DND-41 (cell line): ENCODE measurements around the gene SYCE3.

Experiments used
- ATAC-seq: fragments of 200-7000 bp; cut with Tn5 transposase; 3 replicates; pipeline ENCODE4 v1.9.1; 2021; ENCODE audit warnings: low read depth; ENCODE audit not compliant: insufficient read depth
- DNase-seq: peaks from one replicate; pipeline ENCODE4 v3.0.0-alpha.2; 2020
- H2AFZ ChIP-seq: 2 replicates; pipeline ENCODE4 v1.6.0; 2012; ENCODE audit warnings: low read depth, low read length
- H3K27ac ChIP-seq: 2 replicates; pipeline ENCODE4 v1.5.1; 2012; ENCODE audit warnings: low read length, inconsistent platforms
- H3K27me3 ChIP-seq: fragments of 200-600 bp; sonication (generic); 2 replicates; pipeline ENCODE4 v1.6.0; 2012; ENCODE audit warnings: low read length, mild to moderate bottlenecking, inconsistent platforms; ENCODE audit not compliant: insufficient read depth, poor library complexity
- H3K36me3 ChIP-seq: 2 replicates; pipeline ENCODE4 v1.5.1; 2012; ENCODE audit warnings: low read length, inconsistent platforms; ENCODE audit not compliant: insufficient read depth
- H3K4me1 ChIP-seq: 2 replicates; pipeline ENCODE4 v1.5.1; 2012; ENCODE audit warnings: mild to moderate bottlenecking, low read length; ENCODE audit not compliant: insufficient read depth
- H3K4me2 ChIP-seq: 2 replicates; pipeline ENCODE4 v1.6.0; 2012; ENCODE audit warnings: mild to moderate bottlenecking, moderate library complexity, low read length, inconsistent platforms; ENCODE audit not compliant: insufficient read depth
- H3K4me3 ChIP-seq, 2 experiments: fragments of 200-600 bp in 1 of 2; shearing (Covaris generic) in 1 of 2; 2 replicates each; pipeline ENCODE4 v1.5.1; 2012 to 2016; ENCODE audit warnings: inconsistent platforms in 2 of 2, low read length in 2 of 2, mild to moderate bottlenecking in 2 of 2, low read depth in 1 of 2, moderate library complexity in 1 of 2
- H3K79me2 ChIP-seq: 2 replicates; pipeline ENCODE4 v1.6.0; 2012; ENCODE audit warnings: low read length, inconsistent platforms; ENCODE audit not compliant: insufficient read depth
- H3K9ac ChIP-seq: 2 replicates; pipeline ENCODE4 v1.6.0; 2012; ENCODE audit warnings: low read depth, mild to moderate bottlenecking, inconsistent platforms, low read length, moderate library complexity
- H3K9me3 ChIP-seq: 2 replicates; pipeline ENCODE4 v1.5.1; 2012; ENCODE audit warnings: low read length, moderate library complexity, mild to moderate bottlenecking, inconsistent platforms; ENCODE audit not compliant: insufficient read depth, severe bottlenecking
- H4K20me1 ChIP-seq: 2 replicates; pipeline ENCODE4 v1.6.0; 2012; ENCODE audit warnings: low read length; ENCODE audit not compliant: insufficient read depth
- EZH2 ChIP-seq: IDR thresholded peaks from 3 replicates; pipeline ENCODE4 v1.6.1; 2012; ENCODE audit warnings: borderline replicate concordance, low read depth, mild to moderate bottlenecking, moderate library complexity, low read length, inconsistent platforms; ENCODE audit not compliant: severe bottlenecking
- TF ChIP-seq, protein P1 (sequence below): IDR thresholded peaks from 2 replicates; pipeline ENCODE4 v1.5.1; 2012; ENCODE audit warnings: borderline replicate concordance, low read length, moderate library complexity, mild to moderate bottlenecking; ENCODE audit not compliant: poor library complexity, severe bottlenecking; ENCODE audit errors: extremely low read depth

SYCE3 gene

DNA sequence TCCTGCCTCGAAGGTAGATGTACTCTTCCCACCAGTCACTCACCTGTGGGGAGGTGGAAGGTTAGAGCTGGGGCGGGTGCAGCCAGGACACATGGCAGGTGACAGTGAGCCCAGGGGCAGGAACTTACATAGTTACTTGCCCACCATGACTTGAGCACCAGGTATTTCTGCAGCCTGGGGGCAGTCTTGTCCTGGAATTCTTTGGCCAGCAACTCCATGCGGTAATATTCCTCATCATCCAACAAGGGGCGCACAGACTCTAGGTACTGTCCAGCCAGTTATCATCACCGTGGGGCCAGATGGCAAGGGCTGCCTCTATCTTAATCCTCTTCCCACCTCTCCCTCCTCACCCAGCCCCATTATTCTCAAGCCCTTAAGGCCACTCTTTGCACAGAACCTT, 13.4 kb upstream of the SYCE3 start:
- DNase-seq = no peak
- ATAC-seq = no peak

DNA sequence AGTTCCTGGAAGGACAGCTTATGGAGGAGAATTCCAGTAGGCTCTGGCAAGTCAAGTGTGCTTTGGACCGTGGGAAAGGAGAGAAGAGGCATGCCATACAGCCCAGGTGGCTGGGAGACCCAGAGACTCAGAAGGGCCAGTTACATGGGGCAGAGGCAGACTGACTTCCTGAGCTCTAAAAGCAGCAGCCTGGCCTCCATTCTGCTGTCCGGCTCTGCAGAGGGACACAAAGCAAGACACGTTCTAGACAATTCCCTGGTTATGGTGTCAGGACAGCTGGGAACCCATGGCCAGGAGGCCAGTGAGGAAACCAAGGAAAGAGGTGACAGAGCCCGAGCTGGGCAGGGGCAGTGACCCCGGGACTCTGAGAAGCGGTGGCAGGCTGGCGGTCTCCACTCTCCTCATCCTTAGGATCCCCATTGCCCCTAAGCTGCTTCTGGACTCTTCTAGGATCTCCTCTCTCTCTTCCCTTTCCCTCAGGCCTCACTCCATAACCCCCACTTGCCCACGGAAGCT, 12.8 kb upstream of the SYCE3 start:
- Histone ChIP-seq H3K36me3 (peaks cover 90% of the 10 kb centered on the region), H3K9me3 (no peaks in the 10 kb centered on the region), H3K9ac (no peak overlapping the region), H3K27me3 (no peaks in the 10 kb centered on the region), H4K20me1 (peaks cover 11% of the 10 kb centered on the region), H3K79me2 (no peaks in the 10 kb centered on the region), H2AFZ (no peak overlapping the region), H3K4me2 (no peak overlapping the region), H3K27ac (no peak overlapping the region), H3K4me1 (peaks cover 8% of the 10 kb centered on the region), H3K4me3 (no peak overlapping the region)
- ATAC-seq (no peak), DNase-seq (no peak)
- no peak for TF ChIP-seq EZH2
- TF ChIP-seq, protein P1, sequence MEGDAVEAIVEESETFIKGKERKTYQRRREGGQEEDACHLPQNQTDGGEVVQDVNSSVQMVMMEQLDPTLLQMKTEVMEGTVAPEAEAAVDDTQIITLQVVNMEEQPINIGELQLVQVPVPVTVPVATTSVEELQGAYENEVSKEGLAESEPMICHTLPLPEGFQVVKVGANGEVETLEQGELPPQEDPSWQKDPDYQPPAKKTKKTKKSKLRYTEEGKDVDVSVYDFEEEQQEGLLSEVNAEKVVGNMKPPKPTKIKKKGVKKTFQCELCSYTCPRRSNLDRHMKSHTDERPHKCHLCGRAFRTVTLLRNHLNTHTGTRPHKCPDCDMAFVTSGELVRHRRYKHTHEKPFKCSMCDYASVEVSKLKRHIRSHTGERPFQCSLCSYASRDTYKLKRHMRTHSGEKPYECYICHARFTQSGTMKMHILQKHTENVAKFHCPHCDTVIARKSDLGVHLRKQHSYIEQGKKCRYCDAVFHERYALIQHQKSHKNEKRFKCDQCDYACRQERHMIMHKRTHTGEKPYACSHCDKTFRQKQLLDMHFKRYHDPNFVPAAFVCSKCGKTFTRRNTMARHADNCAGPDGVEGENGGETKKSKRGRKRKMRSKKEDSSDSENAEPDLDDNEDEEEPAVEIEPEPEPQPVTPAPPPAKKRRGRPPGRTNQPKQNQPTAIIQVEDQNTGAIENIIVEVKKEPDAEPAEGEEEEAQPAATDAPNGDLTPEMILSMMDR = no peak

More for the DNA sequence above, 13.4 kb upstream of the SYCE3 start:
- H3K9ac ChIP-seq = no peak overlapping the region
- no peak overlapping the region for H3K27ac ChIP-seq
- H2AFZ ChIP-seq = no peak overlapping the region
- H3K4me3 ChIP-seq = no peak overlapping the region
- H3K27me3 ChIP-seq = no peaks in the 10 kb centered on the region
- H4K20me1 ChIP-seq = peaks cover 11% of the 10 kb centered on the region
- no peak overlapping the region for H3K4me2 ChIP-seq
- H3K4me1 ChIP-seq = peaks cover 12% of the 10 kb centered on the region
- no peaks in the 10 kb centered on the region for H3K9me3 ChIP-seq
- TF ChIP-seq, protein P1 = no peak
- TF ChIP-seq EZH2 = no peak
- H3K36me3 ChIP-seq = peaks cover 88% of the 10 kb centered on the region
- H3K79me2 ChIP-seq = peaks cover under 1% of the 10 kb centered on the region

DNA sequence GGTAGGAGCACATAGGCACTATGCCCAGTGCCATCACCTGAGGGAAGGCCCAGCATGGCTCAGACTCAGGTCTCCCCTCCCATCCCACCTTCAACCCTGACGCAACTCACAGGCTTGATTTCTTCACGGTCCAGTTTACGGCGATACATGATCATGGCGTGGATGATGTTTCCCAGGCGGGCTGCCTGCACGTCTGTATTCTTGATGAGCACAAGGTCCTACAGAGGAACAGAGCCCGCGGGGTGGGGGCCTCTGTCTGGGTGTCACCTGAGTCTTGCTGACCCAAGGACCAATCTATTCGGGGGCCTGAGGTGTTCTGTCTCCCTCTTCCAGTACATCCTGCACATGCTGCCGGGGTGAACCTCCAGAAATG, 11.7 kb upstream of the SYCE3 start:
- no peak overlapping the region for H3K27ac ChIP-seq
- H3K4me1 ChIP-seq = no peaks in the 10 kb centered on the region
- no peak overlapping the region for H2AFZ ChIP-seq
- peaks cover 6% of the 10 kb centered on the region for H4K20me1 ChIP-seq
- H3K4me2 ChIP-seq = no peak overlapping the region
- peaks cover 90% of the 10 kb centered on the region for H3K36me3 ChIP-seq
- DNase-seq (no peak), ATAC-seq (no peak)
- H3K9me3 ChIP-seq = no peaks in the 10 kb centered on the region
- H3K27me3 ChIP-seq = no peaks in the 10 kb centered on the region
- no peak overlapping the region for H3K9ac ChIP-seq
- H3K4me3 ChIP-seq = no peak overlapping the region
- TF ChIP-seq, protein P1 = no peak
- TF ChIP-seq EZH2 = no peak
- no peaks in the 10 kb centered on the region for H3K79me2 ChIP-seq
